NB4 (cell line): ENCODE measurements around the gene ELMO3.

Source experiments
- DNase-seq: peaks from one replicate; pipeline ENCODE4 v3.0.0; 2010; ENCODE audit warnings: low read depth
- H3K4me3 ChIP-seq: one replicate; pipeline ENCODE4 v1.5.1; 2011; ENCODE audit warnings: mild to moderate bottlenecking, low read depth, low read length, moderate library complexity
- CTCF ChIP-seq: IDR thresholded peaks from one replicate; pipeline ENCODE4 v1.5.1; 2012; ENCODE audit warnings: low read depth, low read length
- MYC ChIP-seq: IDR thresholded peaks from 2 replicates; pipeline ENCODE4 v1.6.1; 2011; ENCODE audit warnings: low read depth, low read length
- POLR2A ChIP-seq: IDR thresholded peaks from 2 replicates; pipeline ENCODE4 v1.6.1; 2011; ENCODE audit warnings: mild to moderate bottlenecking; ENCODE audit not compliant: insufficient read length; ENCODE audit errors: extremely low read depth
- TF ChIP-seq, protein P1 (sequence below): IDR thresholded peaks from 2 replicates; pipeline ENCODE4 v1.6.1; 2011; ENCODE audit warnings: low read depth, low read length

The ELMO3 gene

GRCh38 chr16:67180166-67180565, 18.8 kb upstream of the ELMO3 start:
- no peak overlapping the region for H3K4me3 ChIP-seq
- no peak for TF ChIP-seq CTCF
- no peak for DNase-seq

DNA sequence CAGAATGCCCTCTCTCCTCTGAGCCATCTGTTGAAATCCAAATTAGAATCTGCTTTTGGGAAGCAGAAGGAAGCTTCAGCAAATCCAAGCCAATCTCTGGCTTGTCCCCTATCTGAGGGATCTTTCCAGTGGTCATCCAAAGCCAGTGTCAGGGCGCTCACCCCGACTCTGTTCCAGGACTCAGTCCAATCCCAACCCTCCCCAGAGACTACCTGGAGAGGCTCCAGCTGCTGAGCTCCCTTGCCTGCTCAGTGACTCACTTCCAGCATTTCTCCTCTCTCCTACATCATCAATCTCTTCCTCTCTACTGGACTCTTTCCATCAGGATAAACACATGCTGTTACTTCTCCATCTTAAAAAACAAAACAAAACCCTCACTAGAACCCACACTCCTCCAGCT, 17.6 kb upstream of the ELMO3 start:
- DNase-seq = no peak
- no peak overlapping the region for H3K4me3 ChIP-seq
- TF ChIP-seq CTCF (no peak), POLR2A (no peak), MYC (no peak)
- TF ChIP-seq, protein P1, sequence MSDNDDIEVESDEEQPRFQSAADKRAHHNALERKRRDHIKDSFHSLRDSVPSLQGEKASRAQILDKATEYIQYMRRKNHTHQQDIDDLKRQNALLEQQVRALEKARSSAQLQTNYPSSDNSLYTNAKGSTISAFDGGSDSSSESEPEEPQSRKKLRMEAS = no peak

DNA sequence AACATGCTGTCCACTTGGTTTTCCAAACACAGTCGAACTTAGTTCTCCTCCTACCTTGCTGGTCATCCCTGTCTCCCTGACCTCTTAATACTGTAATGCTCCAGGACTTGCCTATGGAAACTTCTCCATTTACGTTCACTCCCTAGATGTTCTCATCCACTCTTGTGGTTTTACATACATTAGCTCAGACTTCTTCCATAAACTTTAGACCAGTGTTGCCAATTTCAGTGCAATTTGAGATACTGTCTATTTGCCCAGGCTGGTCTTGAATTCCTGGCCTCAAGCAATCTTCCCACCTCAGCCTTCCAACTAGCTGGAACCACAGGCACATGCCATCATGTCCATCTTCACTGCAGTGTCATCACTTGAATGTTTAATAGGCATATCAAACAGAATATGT, 16.6 kb upstream of the ELMO3 start:
- DNase-seq = no peak
- TF ChIP-seq CTCF = no peak
- TF ChIP-seq, protein P1 = no peak
- no peak for TF ChIP-seq MYC
- TF ChIP-seq POLR2A = no peak
- H3K4me3 ChIP-seq = no peak overlapping the region

DNA sequence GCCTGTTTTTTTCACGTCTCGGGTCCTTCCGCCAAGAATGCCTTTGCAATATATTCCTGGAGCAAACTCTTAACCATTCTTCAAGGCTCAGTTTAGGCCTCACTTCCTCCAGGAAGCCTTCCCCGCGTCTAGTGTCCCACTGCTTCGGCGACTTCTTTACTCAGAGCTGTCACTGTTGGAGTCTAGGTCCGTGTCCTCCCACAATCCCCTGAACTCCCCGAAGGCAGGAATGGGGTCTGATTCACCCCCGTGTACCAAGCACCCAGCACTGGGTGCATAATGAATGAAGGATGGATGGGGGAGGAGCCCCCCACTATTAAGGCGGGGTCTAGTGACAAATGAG, 15.7 kb upstream of the ELMO3 start:
- DNase-seq = no peak
- TF ChIP-seq POLR2A (no peak), MYC (no peak), CTCF (no peak)
- TF ChIP-seq, protein P1 = no peak
- H3K4me3 ChIP-seq = peak overlapping the region; percentile 64

- peak; percentile 98 for DNase-seq
- H3K4me3 ChIP-seq = peak within 1 kb of the TSS; percentile 64
Measured at GRCh38 chr16:67183627-67184452, 15.1 kb upstream of the ELMO3 start, which contains the start of gene MATCAP1. TSS of gene MATCAP1 (minus strand) at chr16:67183963. CDS start at chr16:67180610, 3,353 bp downstream.

More at GRCh38 chr16:67183627-67184452, 15.1 kb upstream of the ELMO3 start, which contains the start of gene MATCAP1:
- TF ChIP-seq MYC = peak; percentile 44
- TF ChIP-seq CTCF = no peak
- TF ChIP-seq POLR2A = peak; percentile 33
- TF ChIP-seq, protein P1 = peak; percentile 64
